Measurements from ENCODE around the gene SLC9A9. TPM values are rescaled to one million over a fixed set of nuclear protein-coding genes. Genes with fewer than 3 reads are reported as not detected.

SLC9A9 gene
- polyA plus RNA-seq, 1 experiment, result 2.4 TPM

DNA sequence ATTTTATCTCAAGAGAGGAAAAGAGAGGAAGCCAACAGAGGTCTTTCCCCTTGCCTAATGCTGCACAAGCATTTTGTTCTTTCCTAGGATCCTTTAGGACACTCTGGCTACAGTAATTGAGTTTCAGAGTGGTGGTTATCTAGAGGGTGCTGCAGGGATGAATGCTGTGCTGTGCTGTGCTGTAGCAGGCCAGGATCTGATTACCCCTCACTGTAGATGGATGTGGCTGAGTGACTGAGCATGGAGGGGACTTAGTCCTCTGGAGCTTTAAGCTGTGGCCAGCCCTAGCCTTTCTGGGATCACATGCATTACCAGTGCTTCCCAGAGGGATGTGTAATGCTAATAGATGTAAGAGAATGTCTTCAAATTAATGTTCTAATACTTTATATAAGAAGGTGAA is 94.8 kb downstream of the SLC9A9 start:
- no peak overlapping the region for H3K4me3 ChIP-seq (ENCODE audit: low read depth, low read length)
- POLR2A ChIA-PET, result no interaction called here
- TF ChIP-seq, protein P1, sequence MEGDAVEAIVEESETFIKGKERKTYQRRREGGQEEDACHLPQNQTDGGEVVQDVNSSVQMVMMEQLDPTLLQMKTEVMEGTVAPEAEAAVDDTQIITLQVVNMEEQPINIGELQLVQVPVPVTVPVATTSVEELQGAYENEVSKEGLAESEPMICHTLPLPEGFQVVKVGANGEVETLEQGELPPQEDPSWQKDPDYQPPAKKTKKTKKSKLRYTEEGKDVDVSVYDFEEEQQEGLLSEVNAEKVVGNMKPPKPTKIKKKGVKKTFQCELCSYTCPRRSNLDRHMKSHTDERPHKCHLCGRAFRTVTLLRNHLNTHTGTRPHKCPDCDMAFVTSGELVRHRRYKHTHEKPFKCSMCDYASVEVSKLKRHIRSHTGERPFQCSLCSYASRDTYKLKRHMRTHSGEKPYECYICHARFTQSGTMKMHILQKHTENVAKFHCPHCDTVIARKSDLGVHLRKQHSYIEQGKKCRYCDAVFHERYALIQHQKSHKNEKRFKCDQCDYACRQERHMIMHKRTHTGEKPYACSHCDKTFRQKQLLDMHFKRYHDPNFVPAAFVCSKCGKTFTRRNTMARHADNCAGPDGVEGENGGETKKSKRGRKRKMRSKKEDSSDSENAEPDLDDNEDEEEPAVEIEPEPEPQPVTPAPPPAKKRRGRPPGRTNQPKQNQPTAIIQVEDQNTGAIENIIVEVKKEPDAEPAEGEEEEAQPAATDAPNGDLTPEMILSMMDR (IDR thresholded peaks at IDR 0.05; ENCODE audit: insufficient read depth, low read depth, low read length), result no peak
- no peaks in the 10 kb centered on the region for H3K27me3 ChIP-seq (ENCODE audit: control insufficient read depth, insufficient read depth, low read length)
- DNase-seq (ENCODE audit: low read depth), result no peak
- CTCF ChIA-PET, result interaction anchor here (1.7 kb wide), 1 partner anchor 13 kb away, joined by 3 read pairs; no protein-coding TSS in a partner anchor
- no peaks in the 10 kb centered on the region for H3K36me3 ChIP-seq (ENCODE audit: control insufficient read depth, insufficient read depth, low read length)

DNA sequence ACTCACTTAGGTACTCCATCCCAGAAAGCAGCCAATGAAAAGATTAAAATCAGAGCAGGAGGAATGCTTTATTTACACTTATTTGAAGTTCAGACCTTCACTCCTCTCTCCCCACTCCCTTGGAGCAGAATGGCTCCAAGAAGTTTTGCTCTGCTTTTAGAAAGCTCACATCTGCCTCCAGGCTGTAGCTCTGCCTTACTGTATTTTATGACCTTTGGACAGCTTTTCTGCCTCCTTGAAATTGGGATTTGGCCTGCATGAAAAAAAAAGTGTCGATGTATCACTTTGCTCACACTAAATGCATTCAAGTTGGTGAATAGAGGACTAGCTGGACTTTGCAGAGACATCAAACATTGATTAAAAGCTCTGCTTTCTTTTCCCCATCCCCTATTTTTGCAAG is 95.3 kb downstream of the SLC9A9 start:
- Histone ChIP-seq H3K27me3 (ENCODE audit: control insufficient read depth, insufficient read depth, low read length) (no peaks in the 10 kb centered on the region), H3K36me3 (ENCODE audit: control insufficient read depth, insufficient read depth, low read length) (no peaks in the 10 kb centered on the region), H3K4me3 (ENCODE audit: low read depth, low read length) (no peak overlapping the region)
- TF ChIP-seq, protein P1 (IDR thresholded peaks at IDR 0.05; ENCODE audit: insufficient read depth, low read depth, low read length), result no peak
- CTCF ChIA-PET, result interaction anchor here (1.7 kb wide), 1 partner anchor 14 kb away, joined by 3 read pairs; no protein-coding TSS in a partner anchor
- DNase-seq (ENCODE audit: low read depth), result no peak
- POLR2A ChIA-PET, result no interaction called here

DNA sequence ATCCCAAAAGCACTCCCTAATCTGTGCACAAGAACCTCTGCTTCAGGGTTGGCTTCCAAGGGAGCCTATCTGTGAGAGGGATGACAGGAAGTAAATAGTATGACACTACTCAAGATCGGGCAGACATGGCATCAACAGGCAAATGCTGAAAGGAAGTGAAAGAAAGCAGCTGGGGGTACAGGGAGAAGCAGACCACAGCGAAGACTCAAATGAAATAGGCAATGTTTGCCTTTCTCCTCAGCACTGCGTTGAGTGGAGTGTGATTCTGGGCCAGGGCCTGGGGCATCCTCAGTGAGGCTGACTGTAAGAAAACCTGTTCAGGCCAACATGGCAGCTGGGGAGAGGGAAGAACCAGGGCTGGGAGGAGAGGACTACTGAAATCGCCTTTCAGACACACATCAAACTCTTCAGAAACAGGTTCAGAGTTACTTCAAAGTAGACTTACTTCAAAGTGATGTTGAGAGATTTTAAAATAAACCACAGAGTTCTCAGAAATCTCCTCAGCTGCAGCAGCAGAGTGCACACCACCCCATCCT is 96.6 kb downstream of the SLC9A9 start:
- Histone ChIP-seq H3K36me3 (ENCODE audit: control insufficient read depth, insufficient read depth, low read length) (no peaks in the 10 kb centered on the region), H3K27me3 (ENCODE audit: control insufficient read depth, insufficient read depth, low read length) (no peaks in the 10 kb centered on the region), H3K4me3 (ENCODE audit: low read depth, low read length) (no peak overlapping the region)
- ChIA-PET POLR2A (no interaction called here), CTCF (no interaction called here)
- TF ChIP-seq, protein P1 (IDR thresholded peaks at IDR 0.05; ENCODE audit: insufficient read depth, low read depth, low read length), result no peak
- no peak for DNase-seq (ENCODE audit: low read depth)

DNA sequence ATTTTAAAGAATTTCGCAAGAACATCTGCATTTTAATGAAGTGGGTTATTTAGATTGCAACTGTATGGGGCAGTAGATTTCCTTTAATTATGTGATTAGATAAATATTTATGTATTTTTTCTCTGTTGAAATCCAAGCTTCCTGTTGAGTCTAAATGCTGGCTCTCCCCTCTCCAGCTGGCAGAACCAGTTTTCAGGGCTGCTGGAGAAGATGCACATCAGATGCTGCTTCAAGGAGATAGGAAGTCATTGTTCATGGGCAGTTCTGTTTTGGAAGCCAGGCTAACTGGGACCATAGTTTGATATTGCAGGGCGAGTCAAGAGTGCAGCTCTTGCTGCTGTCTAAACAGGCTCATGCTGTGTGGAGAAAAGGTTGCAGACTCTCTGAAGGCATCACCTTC is 97.4 kb downstream of the SLC9A9 start:
- DNase-seq (ENCODE audit: low read depth), result no peak
- ChIA-PET CTCF (no interaction called here), POLR2A (no interaction called here)
- H3K4me3 ChIP-seq (ENCODE audit: low read depth, low read length), result no peak overlapping the region
- H3K36me3 ChIP-seq (ENCODE audit: control insufficient read depth, insufficient read depth, low read length), result no peaks in the 10 kb centered on the region
- TF ChIP-seq, protein P1 (IDR thresholded peaks at IDR 0.05; ENCODE audit: insufficient read depth, low read depth, low read length), result no peak
- H3K27me3 ChIP-seq (ENCODE audit: control insufficient read depth, insufficient read depth, low read length), result no peaks in the 10 kb centered on the region

DNA sequence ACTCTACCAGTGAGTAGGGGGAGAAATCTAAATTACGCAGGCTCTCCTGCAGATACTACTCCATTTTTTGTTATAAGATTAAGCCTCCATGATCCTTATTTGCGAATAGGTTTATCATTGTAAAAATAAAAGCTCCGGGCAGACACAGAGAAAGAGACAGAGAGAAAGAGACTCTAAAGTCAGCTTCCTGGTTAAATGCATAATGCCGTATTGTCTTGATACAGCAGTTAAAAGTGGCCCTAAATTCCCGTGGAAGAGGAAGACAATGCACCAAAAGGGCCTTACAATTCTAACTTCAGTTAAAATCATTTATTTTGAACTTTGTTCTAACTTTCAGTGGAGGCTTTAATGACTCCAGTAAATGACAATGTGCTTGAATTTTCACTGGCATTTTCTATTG is 98.3 kb downstream of the SLC9A9 start:
- TF ChIP-seq, protein P1 (IDR thresholded peaks at IDR 0.05; ENCODE audit: insufficient read depth, low read depth, low read length), result no peak
- Histone ChIP-seq H3K27me3 (ENCODE audit: control insufficient read depth, insufficient read depth, low read length) (no peaks in the 10 kb centered on the region), H3K36me3 (ENCODE audit: control insufficient read depth, insufficient read depth, low read length) (no peaks in the 10 kb centered on the region), H3K4me3 (ENCODE audit: low read depth, low read length) (no peak overlapping the region)
- CTCF ChIA-PET, result no interaction called here
- DNase-seq (ENCODE audit: low read depth), result no peak
- POLR2A ChIA-PET, result no interaction called here
